Measurements from ENCODE around the gene ABCD1.

The ABCD1 gene

GRCh38 chrX:153763989-153764755, 39.5 kb downstream of the ABCD1 start, which contains the start of gene PLXNB3:
PLXNB3 (plus strand) TSS chrX:153764249; CDS start chrX:153765536, 1,287 bp downstream.
- peak; percentile 82 for DNase-seq

- DNase-seq, result peak; percentile 1
These were observed 40.1 kb downstream of the ABCD1 start for GRCh38 chrX:153764786-153765137.

DNA sequence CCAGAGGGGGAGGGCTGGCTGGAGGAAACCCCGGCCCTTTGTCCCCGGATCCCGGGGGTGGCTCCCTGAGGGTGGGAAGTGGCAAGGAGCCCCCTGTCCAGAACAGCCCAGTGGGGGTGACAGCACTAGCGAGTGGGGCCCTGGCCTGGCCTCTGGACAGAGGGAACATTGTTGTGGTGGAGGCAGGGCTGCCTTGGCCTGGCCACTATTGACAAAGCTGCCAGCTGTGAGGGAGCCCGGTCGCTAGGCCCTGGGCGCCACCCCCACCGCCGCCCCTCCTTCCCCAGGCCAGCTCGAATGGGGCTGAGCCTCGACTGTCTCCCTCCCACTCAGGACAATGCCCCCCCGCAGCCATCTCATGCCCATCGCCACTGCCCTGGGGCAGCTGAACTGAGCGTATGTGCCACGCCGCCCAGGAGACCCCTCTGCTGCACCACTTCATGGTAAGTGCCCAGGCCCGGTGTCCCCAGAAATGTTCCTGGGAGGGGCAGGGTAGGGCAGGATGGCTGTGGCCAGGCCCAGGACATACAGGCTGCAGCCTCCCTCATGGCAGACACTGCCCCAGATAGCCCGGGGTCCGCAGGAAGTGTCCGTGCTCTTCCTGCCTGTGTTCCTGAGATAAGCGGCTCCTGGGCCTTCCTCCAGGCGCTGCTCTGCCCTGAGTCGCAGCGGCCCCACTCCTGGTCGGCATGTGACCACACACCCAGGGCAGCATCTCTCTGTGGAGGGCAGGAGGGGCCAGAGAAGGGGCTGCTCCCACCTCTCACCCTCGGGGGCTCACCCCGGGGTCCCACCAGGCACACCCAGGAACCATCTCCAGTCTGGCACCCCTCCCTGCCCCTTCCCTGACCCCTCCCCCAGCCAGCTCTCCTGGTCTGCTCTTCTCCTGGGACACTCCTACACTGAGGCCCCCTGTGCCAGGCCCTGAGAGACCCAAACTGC, 40.8 kb downstream of the ABCD1 start:
- DNase-seq, result peak; percentile 1

GRCh38 chrX:153766098-153766817, 41.6 kb downstream of the ABCD1 start:
- peak; percentile 49 for DNase-seq

GRCh38 chrX:153766871-153767673, 42.4 kb downstream of the ABCD1 start:
- no peak for DNase-seq

- no peak for DNase-seq
These were observed 43.0 kb downstream of the ABCD1 start for GRCh38 chrX:153767674-153768055.

DNA sequence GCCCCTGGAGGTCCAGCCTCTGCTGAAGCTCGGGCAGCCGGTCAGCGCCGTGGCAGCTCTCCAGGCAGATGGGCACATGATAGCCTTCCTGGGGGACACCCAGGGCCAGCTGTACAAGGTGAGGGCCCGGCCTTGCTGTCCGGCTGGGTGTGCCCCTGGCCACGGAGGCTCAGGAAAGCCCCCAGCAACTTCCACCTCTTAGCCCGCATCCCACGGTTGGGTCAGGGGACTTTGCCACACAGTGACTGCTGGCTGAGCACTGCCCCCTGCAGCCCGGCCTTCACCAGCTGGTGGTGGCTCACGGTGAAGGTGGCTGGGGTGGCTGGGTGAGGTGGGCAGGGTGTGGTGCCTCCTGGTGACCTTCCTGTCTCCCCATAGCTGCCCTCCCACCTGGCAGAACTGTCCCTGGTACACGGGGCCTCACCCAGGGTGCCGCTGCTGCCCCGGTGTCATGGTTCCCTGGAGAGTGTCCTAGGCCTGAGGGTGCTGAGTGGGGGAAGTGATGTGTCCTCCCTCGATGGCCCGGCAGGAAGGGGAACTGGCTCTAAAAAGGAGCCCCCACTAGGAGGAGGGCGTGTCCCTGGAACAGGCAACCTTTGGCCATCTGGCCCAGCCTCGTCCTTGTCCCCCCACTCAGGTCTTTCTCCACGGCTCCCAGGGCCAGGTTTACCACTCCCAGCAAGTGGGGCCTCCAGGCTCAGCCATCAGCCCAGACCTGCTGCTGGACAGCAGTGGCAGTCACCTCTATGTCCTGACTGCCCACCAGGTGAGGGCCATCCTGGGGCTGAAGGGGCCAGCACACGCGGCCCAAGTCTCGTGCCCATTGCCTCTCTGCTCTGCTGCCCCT, 43.9 kb downstream of the ABCD1 start:
- peak; percentile 2 for DNase-seq

GRCh38 chrX:153769158-153769864, 44.7 kb downstream of the ABCD1 start:
- peak; percentile 1 for DNase-seq

- DNase-seq, result peak; percentile 1
These were observed 45.4 kb downstream of the ABCD1 start for GRCh38 chrX:153769865-153770600.

DNA sequence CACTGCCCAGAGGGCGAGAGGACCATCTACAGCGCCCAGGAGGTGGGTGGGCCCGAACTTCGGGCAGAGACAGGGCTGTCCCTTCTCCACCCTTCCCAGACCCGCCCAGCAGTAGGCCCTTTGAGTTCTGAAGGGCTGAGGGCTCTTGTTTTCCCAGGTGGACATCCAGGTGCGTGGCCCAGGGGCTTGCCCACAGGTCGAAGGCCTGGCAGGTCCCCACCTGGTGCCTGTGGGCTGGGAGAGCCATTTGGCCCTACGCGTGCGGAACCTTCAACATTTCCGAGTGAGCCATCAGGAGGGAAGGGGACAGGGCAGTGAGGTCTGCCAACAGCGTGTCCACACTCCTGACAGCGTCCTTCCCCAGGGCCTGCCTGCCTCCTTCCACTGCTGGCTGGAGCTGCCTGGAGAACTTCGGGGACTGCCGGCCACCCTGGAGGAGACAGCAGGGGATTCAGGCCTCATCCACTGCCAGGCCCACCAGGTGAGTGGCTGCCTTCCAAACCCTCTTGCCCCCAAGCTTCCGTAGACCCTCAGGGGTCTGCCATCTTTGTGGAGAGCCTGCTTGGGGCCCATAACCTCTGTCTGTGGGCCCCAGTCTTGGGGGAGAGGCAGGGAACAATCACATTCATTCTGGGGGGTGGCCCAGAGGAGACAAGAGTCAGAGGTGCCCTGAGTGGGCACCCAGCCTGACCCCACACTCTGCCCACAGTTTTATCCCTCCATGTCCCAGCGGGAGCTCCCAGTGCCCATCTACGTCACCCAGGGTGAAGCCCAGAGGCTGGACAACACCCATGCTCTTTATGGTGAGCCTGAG, 46.2 kb downstream of the ABCD1 start:
- DNase-seq, result no peak

DNA sequence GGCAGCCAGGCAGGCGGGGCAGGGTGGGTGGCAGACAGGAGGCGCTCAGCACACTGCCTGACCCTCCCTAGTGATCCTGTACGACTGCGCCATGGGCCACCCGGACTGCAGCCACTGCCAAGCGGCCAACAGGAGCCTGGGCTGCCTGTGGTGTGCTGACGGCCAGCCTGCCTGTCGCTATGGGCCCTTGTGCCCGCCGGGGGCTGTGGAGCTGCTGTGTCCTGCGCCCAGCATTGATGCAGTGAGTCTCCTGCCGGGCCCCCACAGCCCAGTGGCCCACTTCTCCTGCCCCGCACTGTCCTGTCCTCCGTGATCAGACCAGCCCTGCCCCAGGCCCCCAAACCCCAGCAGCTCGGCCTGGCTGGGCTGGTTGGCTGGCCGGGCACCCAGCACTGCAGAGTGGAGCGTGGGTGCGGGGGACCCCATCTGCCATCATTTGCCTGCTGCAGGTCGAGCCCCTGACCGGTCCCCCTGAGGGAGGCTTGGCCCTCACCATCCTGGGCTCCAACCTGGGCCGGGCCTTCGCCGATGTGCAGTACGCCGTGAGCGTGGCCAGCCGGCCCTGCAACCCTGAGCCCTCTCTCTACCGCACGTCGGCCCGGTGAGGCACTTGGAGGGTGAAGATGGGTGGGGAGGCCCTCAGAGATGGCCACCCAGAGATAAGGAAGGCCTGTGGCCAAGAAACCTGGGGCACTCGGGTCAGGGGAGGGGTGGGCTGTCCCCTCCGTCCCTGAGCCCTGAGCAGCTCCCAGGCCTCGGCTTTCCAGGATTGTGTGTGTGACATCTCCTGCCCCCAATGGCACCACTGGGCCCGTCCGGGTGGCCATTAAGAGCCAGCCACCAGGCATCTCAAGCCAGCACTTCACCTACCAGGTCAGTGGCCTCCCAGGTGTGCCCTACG, 47.0 kb downstream of the ABCD1 start:
- DNase-seq, result no peak

DNA sequence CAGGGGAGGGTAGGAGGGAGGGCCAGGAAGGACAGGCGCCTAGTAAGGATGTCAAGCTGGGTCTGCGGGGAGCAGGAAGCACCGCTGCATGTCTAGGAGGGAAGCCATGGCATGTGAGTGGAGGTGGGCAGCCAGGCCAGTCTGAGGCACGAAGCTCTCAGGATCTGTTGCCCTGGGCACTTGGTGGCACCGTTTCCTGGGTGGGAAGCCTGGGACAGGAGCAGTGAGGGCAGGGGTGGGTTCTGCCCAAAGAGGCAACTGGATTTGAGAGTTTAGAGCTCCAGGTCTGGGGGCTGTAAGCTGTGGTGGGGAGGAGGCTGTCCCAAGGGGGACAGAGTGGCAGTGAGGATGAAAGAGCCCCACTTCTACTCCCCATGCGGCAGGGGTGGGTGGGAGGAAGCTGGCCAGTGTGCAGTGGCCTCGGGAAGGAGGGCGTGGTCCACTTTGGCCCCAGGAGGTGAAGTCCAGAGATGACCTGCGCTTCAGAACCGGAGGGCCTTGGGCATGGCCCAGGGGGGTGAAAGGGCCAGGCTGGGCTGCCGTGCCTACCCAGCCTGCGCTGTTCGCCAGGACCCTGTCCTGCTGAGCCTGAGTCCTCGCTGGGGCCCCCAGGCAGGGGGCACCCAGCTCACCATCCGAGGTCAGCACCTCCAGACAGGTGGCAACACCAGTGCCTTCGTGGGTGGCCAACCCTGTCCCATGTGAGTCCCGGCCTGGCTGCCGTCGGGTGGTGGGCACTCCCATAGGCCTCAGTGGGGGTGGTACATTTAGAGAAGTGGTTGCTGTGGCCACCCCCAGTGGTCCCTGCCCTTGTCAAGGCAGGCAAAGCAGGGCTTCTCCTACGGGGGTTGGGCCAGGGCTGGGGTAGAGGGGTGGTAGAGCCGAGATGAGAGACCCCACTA, 47.9 kb downstream of the ABCD1 start:
- DNase-seq, result peak; percentile 1

DNA sequence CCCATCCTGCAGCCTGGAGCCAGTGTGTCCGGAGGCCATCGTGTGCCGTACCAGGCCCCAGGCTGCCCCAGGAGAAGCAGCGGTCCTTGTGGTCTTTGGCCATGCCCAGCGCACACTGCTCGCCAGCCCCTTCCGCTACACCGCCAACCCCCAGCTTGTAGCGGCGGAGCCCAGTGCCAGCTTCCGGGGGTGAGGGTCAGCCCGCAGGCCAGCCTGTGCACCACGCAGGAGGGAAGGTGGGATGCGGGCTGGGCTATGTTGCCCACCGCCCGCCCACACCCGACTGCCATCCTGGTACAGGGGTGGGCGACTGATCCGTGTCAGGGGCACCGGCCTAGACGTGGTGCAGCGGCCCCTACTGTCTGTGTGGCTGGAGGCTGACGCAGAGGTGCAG, 48.6 kb downstream of the ABCD1 start:
- DNase-seq, result no peak

- DNase-seq, result no peak
These were observed 49.3 kb downstream of the ABCD1 start for GRCh38 chrX:153773741-153774575.

- no peak for DNase-seq
These were observed 50.1 kb downstream of the ABCD1 start for GRCh38 chrX:153774576-153775292.

Measured in activated CD4-positive, alpha-beta T cell treated with anti-CD3 and anti-CD28 coated beads for 48 hours (primary cell).